Esophagus (tissue), 2 donors: Measurements from ENCODE around the gene TEP1. TPM values are rescaled to one million over a fixed set of nuclear protein-coding genes. Genes with fewer than 3 reads are reported as not detected.

ENCODE experiments used
- H3K27ac ChIP-seq, 2 donors: one replicate each; pipeline ENCODE4 v1.5.1; 2013; ENCODE audit warnings: low read depth in 2 of 2, mild to moderate bottlenecking in 2 of 2, inconsistent platforms in 1 of 2, low read length in 1 of 2, moderate library complexity in 1 of 2
- H3K27me3 ChIP-seq, 2 donors: one replicate each; pipeline ENCODE4 v1.6.1; 2013; ENCODE audit warnings: low read length in 2 of 2, control low read depth in 1 of 2, mild to moderate bottlenecking in 1 of 2; ENCODE audit not compliant: insufficient read depth in 2 of 2, control insufficient read depth in 1 of 2
- H3K36me3 ChIP-seq, 2 donors: one replicate each; pipeline ENCODE4 v1.6.1; 2013; ENCODE audit warnings: low read length in 1 of 2; ENCODE audit not compliant: control insufficient read depth in 2 of 2, insufficient read depth in 2 of 2
- H3K4me1 ChIP-seq, 2 donors: one replicate each; pipeline ENCODE4 v1.6.1; 2013; ENCODE audit warnings: low read length in 1 of 2; ENCODE audit not compliant: control insufficient read depth in 2 of 2, insufficient read depth in 2 of 2
- H3K4me3 ChIP-seq, 2 donors: one replicate each; pipeline ENCODE4 v1.5.1; 2013; ENCODE audit warnings: low read length in 2 of 2, mild to moderate bottlenecking in 2 of 2, low read depth in 1 of 2, moderate library complexity in 1 of 2
- H3K9me3 ChIP-seq, 2 donors: one replicate each; pipeline ENCODE4 v1.6.1; 2013; ENCODE audit warnings: mild to moderate bottlenecking in 2 of 2, low read depth in 1 of 2, low read length in 1 of 2, moderate library complexity in 1 of 2; ENCODE audit not compliant: control insufficient read depth in 2 of 2, insufficient read depth in 1 of 2
- WGBS, 2 donors: extraction: QIAGEN DNeasy Blood & Tissue Kit; methylation state at CpG; one replicate each; pipeline ENCODE4 v1.1.7; 2013; 5-methylcytosine and 5-hydroxymethylcytosine counted together
- polyA plus RNA-seq, 2 donors: library from polyadenylated mRNA; stranded (reverse); fragments of 200-250 nt; gene quantifications; one replicate each; pipeline ENCODE4 v1.2.3, GENCODE V29; 2013
- donor health status: healthy with polysubstance abuse.
- donor health status: Bipolar disorder and iron deficiency.

TEP1 gene
- polyA plus RNA-seq, 2 donors = 7.9 to 14.6 TPM

GRCh38 chr14:20434701-20435581 lies 21.6 kb upstream of the TEP1 start:
- peak overlapping the region in 1 of 2 donors; percentile 19 for H3K4me3 ChIP-seq
- WGBS, 2 donors = 27 to 30% methylated on average over 44 of the region's 44 CpGs
- H3K4me1 ChIP-seq = peaks cover 0 to 2% of the 10 kb centered on the region in 2 donors
- H3K9me3 ChIP-seq = no peaks in the 10 kb centered on the region
- peaks cover 0 to 3% of the 10 kb centered on the region in 2 donors for H3K36me3 ChIP-seq
- no peak overlapping the region for H3K27ac ChIP-seq
- no peaks in the 10 kb centered on the region for H3K27me3 ChIP-seq

- Histone ChIP-seq H3K9me3 (no peaks in the 10 kb centered on the region), H3K4me1 (no peaks in the 10 kb centered on the region), H3K27ac (no peak overlapping the region), H3K27me3 (no peaks in the 10 kb centered on the region), H3K4me3 (no peak overlapping the region), H3K36me3 (peaks cover 0 to 3% of the 10 kb centered on the region in 2 donors)
- WGBS, 2 donors = 74 to 76% methylated on average over 30 of the region's 30 CpGs
Measured at GRCh38 chr14:20429801-20430669, 16.7 kb upstream of the TEP1 start.

GRCh38 chr14:20428802-20429201 lies 15.5 kb upstream of the TEP1 start:
- H3K27me3 ChIP-seq = no peaks in the 10 kb centered on the region
- no peaks in the 10 kb centered on the region for H3K9me3 ChIP-seq
- peaks cover 0 to 3% of the 10 kb centered on the region in 2 donors for H3K36me3 ChIP-seq
- no peak overlapping the region for H3K27ac ChIP-seq
- 44 to 59% methylated on average over 5 of the region's 5 CpGs for WGBS, 2 donors
- H3K4me3 ChIP-seq = no peak overlapping the region
- no peaks in the 10 kb centered on the region for H3K4me1 ChIP-seq

GRCh38 chr14:20428010-20428365 lies 14.7 kb upstream of the TEP1 start:
- no peaks in the 10 kb centered on the region for H3K4me1 ChIP-seq
- H3K36me3 ChIP-seq = peaks cover 0 to 3% of the 10 kb centered on the region in 2 donors
- 82 to 84% methylated on average over 5 of the region's 5 CpGs for WGBS, 2 donors
- H3K4me3 ChIP-seq = no peak overlapping the region
- H3K27ac ChIP-seq = no peak overlapping the region
- H3K9me3 ChIP-seq = no peaks in the 10 kb centered on the region
- no peaks in the 10 kb centered on the region for H3K27me3 ChIP-seq

- H3K36me3 ChIP-seq = peaks cover 0 to 3% of the 10 kb centered on the region in 2 donors
- H3K27ac ChIP-seq = no peak overlapping the region
- WGBS, 2 donors = 48 to 60% methylated on average over 5 of the region's 5 CpGs
- H3K9me3 ChIP-seq = no peaks in the 10 kb centered on the region
- no peaks in the 10 kb centered on the region for H3K4me1 ChIP-seq
- no peak overlapping the region for H3K4me3 ChIP-seq
- no peaks in the 10 kb centered on the region for H3K27me3 ChIP-seq
Measured at GRCh38 chr14:20427231-20428009, 14.1 kb upstream of the TEP1 start.

GRCh38 chr14:20424851-20425250 lies 11.6 kb upstream of the TEP1 start:
- no peaks in the 10 kb centered on the region for H3K4me1 ChIP-seq
- no peak overlapping the region for H3K4me3 ChIP-seq
- H3K27me3 ChIP-seq = no peaks in the 10 kb centered on the region
- no peaks in the 10 kb centered on the region for H3K9me3 ChIP-seq
- no peaks in the 10 kb centered on the region for H3K36me3 ChIP-seq
- WGBS, 2 donors = 35 to 36% methylated on average over 2 of the region's 2 CpGs
- no peak overlapping the region for H3K27ac ChIP-seq

- Histone ChIP-seq H3K36me3 (no peaks in the 10 kb centered on the region), H3K4me3 (no peak overlapping the region), H3K9me3 (no peaks in the 10 kb centered on the region), H3K27me3 (no peaks in the 10 kb centered on the region), H3K27ac (no peak overlapping the region), H3K4me1 (no peaks in the 10 kb centered on the region)
- WGBS, 2 donors = 39 to 47% methylated on average over 2 of the region's 2 CpGs
Measured at GRCh38 chr14:20422886-20423285, 9.6 kb upstream of the TEP1 start.

GRCh38 chr14:20421267-20421666 lies 8.0 kb upstream of the TEP1 start:
- H3K27ac ChIP-seq = no peak overlapping the region
- no peaks in the 10 kb centered on the region for H3K27me3 ChIP-seq
- no peaks in the 10 kb centered on the region for H3K9me3 ChIP-seq
- 56 to 63% methylated on average over 2 of the region's 2 CpGs for WGBS, 2 donors
- H3K4me1 ChIP-seq = no peaks in the 10 kb centered on the region
- no peak overlapping the region for H3K4me3 ChIP-seq
- H3K36me3 ChIP-seq = no peaks in the 10 kb centered on the region

GRCh38 chr14:20419419-20419818 lies 6.1 kb upstream of the TEP1 start:
- 72% methylated on average over 1 of the region's 1 CpG for WGBS, 2 donors
- Histone ChIP-seq H3K9me3 (no peaks in the 10 kb centered on the region), H3K27ac (no peak overlapping the region), H3K4me1 (no peaks in the 10 kb centered on the region), H3K4me3 (no peak overlapping the region), H3K27me3 (no peaks in the 10 kb centered on the region), H3K36me3 (no peaks in the 10 kb centered on the region)
